Thyroid gland (tissue), 4 donors: Measurements from ENCODE around the gene COL19A1.

Experiments
- CTCF ChIP-seq, 6 experiments: fragments of 200-600 bp in 3 of 6; fragments of 450-650 bp in 3 of 6; sonication (generic) in 3 of 6; IDR thresholded peaks; one replicate each; pipeline ENCODE4 v1.5.1; 2016 to 2019; ENCODE audit warnings: antibody characterized with exemption in 6 of 6, mild to moderate bottlenecking in 2 of 6, inconsistent platforms in 1 of 6, moderate library complexity in 1 of 6
- POLR2A ChIP-seq, 2 donors: fragments of 450-650 bp; IDR thresholded peaks; one replicate each; pipeline ENCODE4 v1.6.1; 2017; ENCODE audit warnings: antibody characterized with exemption in 2 of 2, mild to moderate bottlenecking in 2 of 2, moderate library complexity in 1 of 2

DNA sequence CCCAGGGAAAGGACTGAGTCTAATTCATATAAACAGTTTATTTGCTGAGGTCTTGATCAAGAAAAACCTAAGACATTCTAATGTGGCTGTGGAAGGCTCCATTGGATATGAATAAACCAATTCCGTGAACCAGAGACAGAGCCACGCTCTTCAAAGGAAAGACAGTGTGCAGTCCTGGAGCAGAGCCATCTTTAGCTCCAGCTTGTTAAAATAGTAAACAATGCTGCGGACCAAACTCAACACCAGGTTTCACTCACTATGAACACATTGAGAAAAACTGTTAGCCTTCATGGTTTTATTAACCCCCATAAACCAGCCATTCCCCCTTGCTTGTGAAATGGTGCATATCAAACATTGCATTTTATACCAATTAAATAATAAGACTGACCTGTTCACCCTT is 374.7 kb downstream of the COL19A1 start:
- no peak for TF ChIP-seq CTCF (IDR thresholded peaks at IDR 0.05)
- TF ChIP-seq POLR2A (IDR thresholded peaks at IDR 0.05): no peak
